ENCODE data around the gene C17orf113.

Gene C17orf113

DNA sequence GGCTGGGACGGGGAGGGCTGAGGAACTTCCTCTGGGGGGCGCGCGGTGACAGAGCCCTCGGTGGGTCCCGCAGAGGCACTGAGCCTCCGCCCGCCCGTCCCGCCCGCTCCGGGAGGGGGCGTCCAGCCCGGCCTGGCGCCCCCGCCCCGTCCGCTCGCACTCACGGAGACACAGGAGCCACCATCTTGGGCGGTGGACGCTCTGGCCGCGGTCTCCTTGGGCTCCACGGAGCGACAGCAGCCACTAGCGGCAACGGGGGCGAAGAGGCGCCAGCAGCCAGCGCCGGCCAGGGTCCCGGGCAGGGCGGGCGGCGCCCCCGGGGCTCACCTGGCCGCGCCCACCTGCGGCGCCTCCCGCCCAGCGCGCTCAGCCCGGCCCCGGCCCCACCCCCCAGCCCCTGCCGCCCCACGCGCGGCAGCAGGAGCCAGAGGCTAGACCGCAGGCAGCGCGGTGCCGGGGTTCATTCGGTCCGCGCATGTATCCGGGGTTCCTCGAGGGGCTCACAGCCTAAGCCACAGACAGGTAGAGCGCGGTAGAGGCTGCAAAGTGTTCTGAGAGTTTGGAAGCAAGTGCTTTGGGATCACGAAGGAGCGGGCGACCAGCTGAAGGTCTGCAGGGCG lies at the start of gene C17orf113:
TSS of gene C17orf113 (minus strand) at position 209 of the 620 bp plus-strand sequence. CDS start 7,225 bp downstream, outside the sequence.
- DNase-seq: peak; percentile 71

DNA sequence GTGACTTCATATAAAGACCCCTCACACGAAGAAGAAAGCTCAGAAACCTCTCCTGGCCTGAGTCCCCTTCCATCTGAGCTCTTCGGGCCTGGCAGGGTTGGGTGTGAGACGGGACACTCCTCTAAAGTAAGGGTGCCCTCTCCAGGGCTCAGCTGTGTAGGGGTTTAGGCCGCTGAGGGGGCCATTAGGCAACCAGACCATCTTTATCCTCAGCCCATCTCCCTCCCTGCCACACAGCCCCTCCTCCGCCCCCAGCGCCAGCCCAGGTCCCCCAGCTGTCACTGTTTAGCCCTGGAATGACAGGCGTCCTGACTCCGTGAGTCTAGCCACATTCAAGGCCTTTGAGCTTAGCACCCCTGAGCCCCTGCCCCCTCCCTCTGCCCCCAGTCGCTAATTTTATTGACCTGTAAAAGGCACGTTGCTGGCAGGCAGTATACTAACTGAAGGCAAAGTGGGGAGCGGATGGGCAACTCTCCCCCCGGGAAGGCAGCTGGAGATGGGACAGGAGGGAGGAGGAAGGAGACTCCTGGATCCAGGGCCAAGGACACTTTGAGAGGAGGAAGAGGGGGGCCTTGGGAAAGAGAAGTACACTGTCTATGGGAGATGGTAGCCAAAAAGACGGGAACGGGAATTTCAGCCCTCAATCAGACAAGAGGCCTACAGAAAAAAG lies 48.5 kb upstream of the C17orf113 start:
- DNase-seq: peak; percentile 36

DNA sequence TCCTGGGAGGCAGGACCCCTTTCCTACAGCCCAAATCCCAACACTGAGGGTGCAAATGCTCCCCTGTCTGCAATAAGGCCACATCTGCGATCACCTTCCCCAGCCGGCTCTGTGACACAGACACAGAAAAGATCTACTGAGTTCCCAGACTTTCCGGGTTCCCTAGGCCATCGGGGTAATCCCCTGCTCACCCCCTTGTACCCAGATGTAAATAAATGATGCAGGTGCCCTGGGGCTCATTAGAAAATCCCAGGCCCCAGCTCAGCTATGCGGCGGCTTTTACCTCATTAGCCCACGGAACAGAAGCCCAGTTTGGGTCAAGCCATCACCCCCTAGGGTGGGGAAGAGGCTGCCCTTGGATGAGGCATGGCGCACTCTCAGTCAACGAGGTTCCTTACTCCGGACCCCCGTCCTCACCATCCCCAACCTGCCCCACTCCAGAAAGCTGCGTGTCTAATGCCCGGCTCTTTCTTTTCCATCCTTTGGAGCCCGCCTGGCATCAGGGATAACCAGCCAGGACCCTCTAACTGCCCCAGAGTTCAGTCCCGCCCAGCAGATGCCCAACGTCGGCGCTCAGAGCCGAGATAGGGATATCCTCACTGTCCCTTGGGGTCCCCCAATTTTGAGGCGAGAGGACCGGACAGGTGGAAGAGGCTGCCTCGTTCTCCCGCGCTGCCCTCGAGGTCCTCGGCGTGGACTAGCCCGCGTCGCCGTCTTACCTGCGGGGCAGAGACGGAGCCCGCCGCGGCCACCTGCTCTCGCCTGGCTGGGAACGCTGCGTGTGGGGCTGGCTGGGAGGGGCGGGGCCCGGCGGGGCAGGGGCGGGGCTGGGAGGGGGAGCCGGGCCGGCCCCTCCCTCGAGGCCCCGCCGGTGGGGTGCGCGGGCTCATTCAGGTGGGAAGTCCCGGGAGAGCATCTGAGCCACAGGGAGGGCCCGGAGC lies 47.6 kb upstream of the C17orf113 start, which contains the start of gene ZNF385C:
TSS of gene ZNF385C (minus strand) at position 783 of the 941 bp plus-strand sequence. CDS start 35,417 bp downstream, outside the sequence.
- DNase-seq: peak; percentile 51

DNA sequence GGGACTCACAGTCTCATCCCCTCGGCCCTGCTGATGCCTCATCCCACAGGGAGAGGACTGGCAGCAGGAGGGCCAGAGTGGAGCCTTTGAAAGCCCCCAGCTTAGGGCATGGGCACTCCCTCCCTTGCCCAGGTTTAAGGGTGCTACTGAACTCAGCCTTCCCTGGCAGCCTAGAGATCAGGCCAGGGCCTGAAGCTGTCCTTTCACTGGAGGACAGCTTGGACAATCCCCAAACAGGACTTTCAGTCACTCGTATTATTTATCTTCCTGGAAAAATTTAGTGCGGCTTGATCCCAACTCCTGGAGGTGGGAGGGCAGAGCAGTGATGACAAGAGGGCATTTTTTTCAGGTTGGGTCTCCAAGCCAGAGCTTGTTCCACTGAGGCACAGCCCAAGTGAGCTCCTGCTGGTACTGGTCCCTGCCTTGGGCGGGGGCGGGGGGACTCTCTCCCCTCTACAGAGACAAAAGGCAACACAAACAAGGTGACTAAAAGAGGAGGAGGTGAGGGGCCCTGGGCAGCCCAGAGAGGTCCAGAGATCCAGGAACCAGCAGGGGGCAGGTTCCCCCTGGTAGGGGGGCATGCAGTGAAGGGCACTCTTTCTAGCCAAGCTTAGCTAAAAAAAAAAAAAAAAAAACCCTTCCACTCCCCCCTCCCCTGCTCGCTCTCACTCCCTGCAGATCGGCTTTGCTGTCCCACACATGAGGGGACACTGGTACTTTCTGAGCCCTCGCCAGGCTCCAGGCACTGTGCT lies 46.1 kb upstream of the C17orf113 start:
- no peak for DNase-seq

- DNase-seq: no peak
Observed at GRCh38 chr17:42094375-42095069, 44.1 kb upstream of the C17orf113 start.

DNA sequence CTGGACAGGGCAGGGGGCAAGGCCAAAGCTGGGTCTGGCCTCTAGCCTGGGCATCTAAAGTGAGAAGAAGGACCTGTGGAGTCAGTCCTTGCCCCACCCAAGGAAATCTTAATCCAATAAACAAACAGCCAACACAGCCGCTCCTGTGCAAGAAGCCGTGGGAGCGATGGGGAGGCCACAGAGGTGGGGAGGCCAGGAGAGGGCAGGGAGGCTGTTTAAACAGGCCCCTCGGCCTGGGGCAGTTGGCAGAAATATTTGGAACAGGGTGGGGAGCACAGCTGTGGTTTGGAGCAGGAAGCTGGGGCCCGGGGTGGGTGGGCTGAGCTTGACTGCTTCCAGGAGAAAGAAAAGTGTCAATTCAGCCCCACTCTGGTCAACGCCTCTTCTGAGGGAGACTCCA lies 42.5 kb upstream of the C17orf113 start:
- no peak for DNase-seq

DNA sequence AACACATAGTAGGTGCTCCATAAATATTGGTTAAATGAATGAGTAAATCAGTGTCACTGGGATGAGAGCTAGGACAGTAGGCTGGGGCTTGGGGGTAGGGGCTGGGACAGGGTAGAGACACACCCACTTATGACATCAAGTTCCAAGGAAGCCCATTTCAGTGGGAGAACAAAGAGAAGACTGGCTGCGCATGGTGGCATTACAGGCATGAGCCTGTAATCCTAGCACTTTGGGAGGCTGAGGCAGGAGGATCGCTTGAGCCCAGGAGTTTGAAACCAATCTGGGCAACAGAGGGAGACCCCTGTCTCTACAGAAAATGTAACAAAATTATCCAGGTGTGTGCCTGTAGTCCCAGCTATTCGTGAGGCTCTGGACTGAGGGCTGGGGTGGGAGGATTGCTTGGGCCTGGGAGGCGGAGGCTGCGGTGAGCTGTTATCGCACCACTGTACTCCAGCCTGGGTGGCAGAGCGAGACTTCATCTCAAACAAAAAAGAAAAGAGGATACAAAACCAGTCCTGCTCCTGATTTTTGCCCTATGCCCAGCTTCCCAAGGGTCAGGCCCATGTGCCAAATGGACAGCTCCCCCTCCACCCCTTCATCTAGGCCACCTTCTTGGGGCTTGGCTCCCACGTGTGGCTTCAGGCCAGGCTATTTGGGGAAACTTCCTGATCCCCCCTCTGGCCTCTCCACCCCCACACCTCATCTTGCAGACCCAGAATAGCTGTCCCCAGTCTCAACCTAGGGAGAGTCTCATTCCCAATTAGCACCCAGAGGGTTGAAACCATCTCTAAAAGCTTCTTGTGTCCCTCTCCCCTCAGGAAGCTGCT lies 40.8 kb upstream of the C17orf113 start:
- DNase-seq: no peak

DNA sequence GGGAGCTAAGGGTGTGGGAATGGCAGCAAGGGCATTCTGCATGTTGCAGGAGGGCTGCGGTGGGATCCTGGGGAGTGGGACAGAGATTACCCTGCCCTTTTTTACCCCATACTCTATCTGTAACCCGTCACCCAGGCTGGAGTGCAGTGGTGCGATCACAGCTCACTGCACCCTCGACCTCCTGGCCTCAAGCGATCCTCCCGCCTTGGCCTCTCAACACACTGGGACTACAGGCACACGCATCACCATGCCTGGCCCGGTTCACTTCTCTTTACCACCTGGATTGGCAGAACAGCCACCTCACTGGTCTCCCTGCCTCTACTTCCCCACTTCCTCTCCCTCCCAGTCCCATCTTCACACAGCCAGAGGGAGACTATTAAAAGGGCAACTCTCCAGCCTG lies 38.3 kb upstream of the C17orf113 start:
- no peak for DNase-seq

GRCh38 chr17:42087736-42088705 lies 37.6 kb upstream of the C17orf113 start:
- no peak for DNase-seq

GRCh38 chr17:42087042-42087701 lies 36.8 kb upstream of the C17orf113 start:
- no peak for DNase-seq

- DNase-seq: no peak
Observed at GRCh38 chr17:42081516-42082129, 31.2 kb upstream of the C17orf113 start.

DNA sequence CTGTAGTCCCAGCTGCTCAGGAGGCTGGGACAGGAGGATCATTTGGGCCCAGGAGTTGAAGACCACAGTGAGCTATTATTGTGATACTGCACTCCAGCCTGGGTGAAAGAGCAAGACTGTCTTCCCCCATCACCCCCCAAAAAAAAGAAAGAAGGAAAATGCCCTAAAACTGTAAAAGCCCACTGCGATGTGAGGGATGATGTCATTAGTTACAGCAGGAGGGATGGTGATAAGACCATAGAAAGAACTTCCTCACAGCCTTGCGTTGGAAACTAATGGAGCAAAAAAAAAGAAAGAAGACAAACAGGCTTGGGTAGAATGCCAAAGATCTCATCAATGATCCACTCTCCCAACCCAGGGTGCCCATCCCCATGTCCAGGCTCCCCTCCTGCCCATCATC lies 29.1 kb upstream of the C17orf113 start:
- DNase-seq: no peak

DNA sequence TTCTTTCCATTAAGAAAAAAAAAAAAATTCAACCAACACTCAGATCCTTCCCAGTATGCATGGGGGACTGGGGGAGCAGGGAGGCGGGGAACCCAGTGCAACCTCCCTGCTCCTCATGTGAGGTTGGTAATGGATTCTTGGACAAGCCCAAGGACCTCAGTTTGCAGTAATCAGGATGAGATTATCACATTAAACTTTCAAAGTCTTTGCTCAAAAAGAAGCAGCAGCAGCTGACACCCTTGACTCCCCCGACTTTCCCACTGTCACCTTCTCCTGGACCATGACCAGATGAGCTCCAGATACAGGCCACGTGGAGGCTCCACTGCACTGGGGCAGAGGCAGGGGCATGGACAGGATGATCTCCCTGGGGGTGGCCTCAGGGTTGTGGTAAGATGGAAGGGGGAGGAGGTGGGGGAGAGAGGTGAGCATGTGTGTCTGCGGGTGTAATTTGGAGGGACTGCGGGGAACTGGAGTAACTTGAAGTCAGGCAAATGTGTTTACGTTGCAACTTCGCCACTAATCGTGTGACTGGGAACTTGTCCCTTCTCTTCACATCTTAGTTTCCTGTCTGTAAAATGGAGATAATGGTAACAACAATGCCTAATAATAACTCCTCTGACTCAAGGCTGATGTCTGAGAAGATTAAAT lies 28.1 kb upstream of the C17orf113 start:
- DNase-seq: no peak

DNA sequence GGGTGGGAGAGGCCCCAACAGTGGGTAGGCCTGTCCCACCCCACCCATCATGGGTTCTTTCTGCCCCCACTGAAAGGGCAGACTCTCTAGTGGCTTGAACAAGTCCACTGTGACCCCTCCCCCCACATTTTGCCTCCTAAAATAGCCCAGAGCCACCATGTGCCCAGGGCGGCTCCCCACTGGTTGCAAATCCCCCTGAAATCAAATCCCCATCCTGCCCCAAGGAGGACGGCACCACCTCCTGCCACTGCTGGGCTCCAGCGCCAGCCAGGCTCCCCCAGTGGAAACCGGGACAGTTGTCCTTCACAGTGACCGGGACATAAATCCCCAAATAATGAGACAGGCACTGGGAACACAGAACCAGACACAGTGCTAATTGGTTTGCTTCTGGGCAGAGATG lies 27.4 kb upstream of the C17orf113 start:
- DNase-seq: no peak

DNA sequence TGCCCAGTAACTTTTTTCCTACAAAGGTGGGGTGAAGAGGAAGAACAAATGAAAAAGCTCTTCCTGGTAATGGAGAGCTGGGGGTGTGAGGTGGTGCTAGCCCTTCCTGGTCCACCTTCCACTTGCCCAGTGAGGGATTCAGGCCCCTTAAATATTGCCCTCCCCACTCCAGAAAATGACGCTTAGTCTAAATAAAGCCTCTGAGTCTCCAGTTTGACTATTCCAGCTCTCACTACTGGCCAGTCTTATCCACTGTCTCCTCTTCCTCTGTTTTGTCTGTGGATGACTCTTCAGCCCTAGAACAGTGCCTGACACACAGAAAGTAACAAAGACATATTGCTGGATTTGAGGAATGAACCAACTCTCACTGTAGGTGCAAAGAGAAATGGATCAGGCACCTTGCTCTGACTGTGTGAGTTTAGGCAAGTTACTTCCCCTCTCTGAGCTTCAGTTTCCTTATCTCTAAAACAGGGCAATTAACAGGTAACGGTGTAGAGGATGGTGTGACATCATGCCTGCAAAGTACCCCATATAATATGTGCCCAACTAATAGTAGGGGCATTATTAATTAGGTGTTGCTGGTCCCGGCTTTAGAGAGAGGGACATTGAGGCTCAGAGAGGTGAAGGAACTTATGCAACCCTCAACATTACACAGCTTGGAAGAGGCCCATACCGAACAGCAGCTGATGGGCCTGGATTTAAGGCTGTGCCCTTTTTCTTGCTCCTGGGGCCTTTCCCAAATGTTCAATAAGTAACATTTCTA lies 26.6 kb upstream of the C17orf113 start:
- DNase-seq: no peak

DNA sequence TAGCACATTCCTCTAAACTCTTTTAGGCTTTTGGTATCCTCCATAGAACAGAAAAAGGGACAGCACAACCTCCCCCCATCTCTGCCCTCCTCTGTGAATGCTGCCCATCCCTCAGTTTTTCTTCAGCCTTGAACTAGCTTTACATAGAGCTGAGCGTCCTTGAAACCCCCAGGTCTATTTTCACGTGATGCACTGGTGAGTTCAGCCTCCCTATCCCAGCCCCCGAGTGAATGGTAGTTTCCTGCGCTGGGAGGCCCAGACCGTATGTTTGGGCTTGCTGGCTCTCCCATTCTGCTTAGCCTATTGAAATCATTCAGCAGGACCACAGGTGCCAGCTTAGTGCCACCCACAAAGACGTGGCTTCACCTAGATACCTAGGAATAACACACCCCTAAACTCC lies 25.4 kb upstream of the C17orf113 start:
- DNase-seq: no peak

All from retina (tissue), 1 donor.